HCT116 (cell line): ENCODE results near the gene PTGIR. TPM values are rescaled to one million over a fixed set of nuclear protein-coding genes. Genes with fewer than 3 reads are reported as not detected.

Experiments
- ATAC-seq: fragments of 200-7000 bp; cut with Tn5 transposase; 2 replicates; pipeline ENCODE4 v1.9.1; 2020; ENCODE audit warnings: mild to moderate bottlenecking, moderate library complexity
- BruUV-seq: library from RNA; stranded (reverse); fragments of 400-500 nt; replicated peaks from 2 replicates; lab custom pipeline; 2021; lab: Mats Ljungman, UMichigan
- CTCF ChIA-PET: fragments of 300-600 bp; sonication (Branson Sonifier 250); formaldehyde crosslinking; loops from one replicate; lab custom pipeline; 2021; ENCODE audit warnings: antibody characterized with exemption; lab: Charles Lee
- POLR2A ChIA-PET: fragments of 300-600, 350-600 bp; sonication (Branson Sonifier 250); formaldehyde crosslinking; loops from one replicate; lab custom pipeline; 2021; ENCODE audit warnings: antibody characterized with exemption; lab: Charles Lee
- RAD21 ChIA-PET, 2 experiments: fragments of 300-600 bp; sonication (Branson Sonifier 250); formaldehyde crosslinking; loops; one replicate each; lab custom pipeline; 2023; ENCODE audit warnings: low total read pairs in 2 of 2; ENCODE audit not compliant: uncharacterized antibody in 2 of 2, unreplicated experiment in 2 of 2, low non-redundant PET in 1 of 2; lab: Charles Lee
- DNase-seq: peaks from one replicate; pipeline ENCODE4 v3.0.0-alpha.2; 2010; ENCODE audit warnings: low read depth, low spot score
- H2AFZ ChIP-seq: fragments of 200-600 bp; shearing (Covaris generic), sonication (generic); 2 replicates; pipeline ENCODE4 v1.6.1; 2017; ENCODE audit warnings: low read depth, mixed run types, mixed read lengths, antibody characterized with exemption, low read length; ENCODE audit not compliant: poor library complexity, severe bottlenecking
- H3K27ac ChIP-seq: 2 replicates; pipeline ENCODE4 v1.5.1; 2012; ENCODE audit warnings: low read depth, low read length
- H3K27me3 ChIP-seq: fragments of 200-600 bp; sonication (generic); 2 replicates; pipeline ENCODE4 v1.6.1; 2016; ENCODE audit warnings: mixed run types, low read length, mixed read lengths; ENCODE audit not compliant: insufficient read depth
- H3K36me3 ChIP-seq, 2 experiments: fragments of 200-500 bp in 1 of 2; fragments of 200-600 bp in 1 of 2; sonication (Bioruptor generic) in 1 of 2; sonication (generic) in 1 of 2; 2 replicates each; pipeline versions ENCODE4 v1.5.1 to v1.6.1; 2014 to 2016; ENCODE audit warnings: low read length in 2 of 2, inconsistent platforms in 1 of 2, mixed read lengths in 1 of 2, mixed run types in 1 of 2; ENCODE audit not compliant: insufficient read depth in 2 of 2, control insufficient read depth in 1 of 2
- H3K4me1 ChIP-seq, 2 experiments: fragments of 200-600 bp in 1 of 2; sonication (generic) in 1 of 2; 2 replicates each; pipeline versions ENCODE4 v1.5.1 to v1.6.1; 2012 to 2017; ENCODE audit warnings: low read length in 2 of 2, inconsistent platforms in 1 of 2, mild to moderate bottlenecking in 1 of 2, mixed read lengths in 1 of 2, mixed run types in 1 of 2, moderate library complexity in 1 of 2; ENCODE audit not compliant: insufficient read depth in 2 of 2, control insufficient read depth in 1 of 2
- H3K4me2 ChIP-seq: fragments of 200-600 bp; sonication (generic); 2 replicates; pipeline ENCODE4 v1.6.1; 2017; ENCODE audit warnings: mixed run types, low read length, mixed read lengths
- H3K4me3 ChIP-seq, 2 experiments: fragments of 200-600 bp in 1 of 2; sonication (generic) in 1 of 2; replicated peaks in 1 of 2; 2 replicates each; pipeline ENCODE4 v1.5.1; 2011 to 2016; ENCODE audit warnings: low read length in 2 of 2, control low read depth in 1 of 2, low read depth in 1 of 2, mild to moderate bottlenecking in 1 of 2, mixed read lengths in 1 of 2, mixed run types in 1 of 2
- H3K79me2 ChIP-seq: fragments of 200-600 bp; sonication (generic); 2 replicates; pipeline ENCODE4 v1.6.1; 2017; ENCODE audit warnings: mild to moderate bottlenecking, mixed run types, low read length, moderate library complexity, mixed read lengths; ENCODE audit not compliant: insufficient read depth
- H3K9ac ChIP-seq: fragments of 200-600 bp; sonication (generic); 2 replicates; pipeline ENCODE4 v1.6.1; 2016; ENCODE audit warnings: low read length, mixed read lengths
- H3K9me2 ChIP-seq: fragments of 200-600 bp; sonication (generic), shearing (Covaris generic); 2 replicates; pipeline ENCODE4 v1.6.1; 2017; ENCODE audit warnings: mixed run types, mild to moderate bottlenecking, moderate library complexity; ENCODE audit not compliant: insufficient read depth
- H3K9me3 ChIP-seq, 2 experiments: fragments of 200-500 bp in 1 of 2; fragments of 200-600 bp in 1 of 2; sonication (Bioruptor generic) in 1 of 2; sonication (generic) in 1 of 2; 2 replicates each; pipeline ENCODE4 v1.6.1; 2014 to 2017; ENCODE audit warnings: low read length in 2 of 2, mixed read lengths in 2 of 2, inconsistent platforms in 1 of 2, low read depth in 1 of 2, mild to moderate bottlenecking in 1 of 2, mixed run types in 1 of 2, moderate library complexity in 1 of 2; ENCODE audit not compliant: control insufficient read depth in 1 of 2, insufficient read depth in 1 of 2
- H4K20me1 ChIP-seq: fragments of 200-600 bp; sonication (generic), shearing (Covaris generic); 2 replicates; pipeline ENCODE4 v1.6.1; 2017; ENCODE audit warnings: mixed run types, mild to moderate bottlenecking, moderate library complexity; ENCODE audit not compliant: insufficient read depth
- ATF3 ChIP-seq: IDR thresholded peaks from 2 replicates; pipeline ENCODE4 v1.6.1; 2012
- EGR1 ChIP-seq: IDR thresholded peaks from 2 replicates; pipeline ENCODE4 v1.6.1; 2012; ENCODE audit warnings: low read depth
- ELF1 ChIP-seq: IDR thresholded peaks from 2 replicates; pipeline ENCODE4 v1.6.1; 2012; ENCODE audit warnings: low read depth, borderline replicate concordance
- EZH2 ChIP-seq: fragments of 200-600 bp; sonication (generic); IDR thresholded peaks from 2 replicates; pipeline ENCODE4 v1.6.1; 2017; ENCODE audit warnings: antibody characterized with exemption, mixed run types
- FOSL1 ChIP-seq: IDR thresholded peaks from 2 replicates; pipeline ENCODE4 v1.6.1; 2012; ENCODE audit warnings: low read depth
- MAX ChIP-seq: IDR thresholded peaks from 2 replicates; pipeline ENCODE4 v1.6.1; 2012
- POLR2A ChIP-seq: IDR thresholded peaks from 2 replicates; pipeline ENCODE4 v1.7.0; 2011; ENCODE audit warnings: borderline replicate concordance; ENCODE audit not compliant: insufficient read depth, insufficient read length; ENCODE audit errors: extremely low read depth
- POLR2AphosphoS5 ChIP-seq: IDR thresholded peaks from 2 replicates; pipeline ENCODE4 v1.6.1; 2011; ENCODE audit warnings: mild to moderate bottlenecking, low read depth, low read length, moderate library complexity
- RAD21 ChIP-seq: IDR thresholded peaks from 2 replicates; pipeline ENCODE4 v1.6.1; 2012; ENCODE audit warnings: low read depth, mild to moderate bottlenecking
- SP1 ChIP-seq: IDR thresholded peaks from 2 replicates; pipeline ENCODE4 v1.6.1; 2012; ENCODE audit warnings: low read depth
- TCF7L2 ChIP-seq: IDR thresholded peaks from 2 replicates; pipeline ENCODE4 v1.7.0; 2011; ENCODE audit warnings: borderline replicate concordance, inconsistent platforms; ENCODE audit not compliant: insufficient read depth, insufficient read length; ENCODE audit errors: extremely low read depth
- YY1 ChIP-seq: IDR thresholded peaks from 2 replicates; pipeline ENCODE4 v1.6.1; 2011; ENCODE audit warnings: low read length, low read depth, moderate library complexity, mild to moderate bottlenecking; ENCODE audit not compliant: insufficient replicate concordance; ENCODE audit errors: extremely low read depth
- intact Hi-C: fragments of 100-400 bp; cut with micrococcal nuclease; formaldehyde crosslinking; loops from 2 replicates; pipeline ENCODE4 v1.10.0; 2022
- total RNA-seq: library from RNA; stranded (reverse); gene quantifications from one replicate; pipeline ENCODE4 v1.2.1, GENCODE V29; 2021; ENCODE audit not compliant: unreplicated experiment

PTGIR gene
- total RNA-seq, 1 experiment from 2014 or later = not detected

GRCh38 chr19:46654621-46655152, 29.8 kb upstream of the PTGIR start:
- POLR2A ChIA-PET = no interaction called here
- no peaks in the 10 kb centered on the region for H3K9me2 ChIP-seq
- intact Hi-C loops = no loop called here
- no peak overlapping the region for H3K4me3 ChIP-seq
- CTCF ChIA-PET = no interaction called here
- DNase-seq (no peak), ATAC-seq (no peak)
- no TSS peak for BruUV-seq
- H3K36me3 ChIP-seq = no peaks in the 10 kb centered on the region
- H3K9ac ChIP-seq = no peak overlapping the region
- TF ChIP-seq TCF7L2 = no peak
- TF ChIP-seq POLR2AphosphoS5 = no peak
- no peaks in the 10 kb centered on the region for H4K20me1 ChIP-seq
- H2AFZ ChIP-seq = no peak overlapping the region
- RAD21 ChIA-PET = no interaction called here
- H3K79me2 ChIP-seq = no peaks in the 10 kb centered on the region
- H3K9me3 ChIP-seq = no peaks in the 10 kb centered on the region
- H3K27ac ChIP-seq = no peak overlapping the region
- H3K4me2 ChIP-seq = no peak overlapping the region
- no peaks in the 10 kb centered on the region for H3K27me3 ChIP-seq
- peaks cover 0 to 4% of the 10 kb centered on the region in 2 experiments; a peak in 2 of 4 replicates for H3K4me1 ChIP-seq

GRCh38 chr19:46650445-46650844, 25.6 kb upstream of the PTGIR start:
- 0 out of 4 replicates have a peak, but pooled peaks cover 0 to 3% of the 10 kb centered on the region in 2 experiments for H3K4me1 ChIP-seq
- no TSS peak for BruUV-seq
- no peaks in the 10 kb centered on the region for H4K20me1 ChIP-seq
- no peak overlapping the region for H3K4me3 ChIP-seq
- no peak overlapping the region for H3K27ac ChIP-seq
- H3K9me2 ChIP-seq = no peaks in the 10 kb centered on the region
- H3K79me2 ChIP-seq = no peaks in the 10 kb centered on the region
- no peaks in the 10 kb centered on the region for H3K9me3 ChIP-seq
- TF ChIP-seq POLR2AphosphoS5 (no peak), ATF3 (no peak), POLR2A (no peak), TCF7L2 (no peak), SP1 (no peak), YY1 (no peak), EGR1 (no peak), RAD21 (no peak), ELF1 (no peak), FOSL1 (no peak), EZH2 (no peak), MAX (no peak)
- POLR2A ChIA-PET = no interaction called here
- no peak overlapping the region for H2AFZ ChIP-seq
- no peaks in the 10 kb centered on the region for H3K36me3 ChIP-seq
- intact Hi-C loops = no loop called here
- ATAC-seq = no peak
- no peak for DNase-seq
- RAD21 ChIA-PET = no interaction called here
- no peak overlapping the region for H3K9ac ChIP-seq
- no peak overlapping the region for H3K4me2 ChIP-seq
- CTCF ChIA-PET = no interaction called here
- H3K27me3 ChIP-seq = no peaks in the 10 kb centered on the region
